SU-DHL-6 (cell line): ENCODE data around the gene CNR2.

Experiments
- H2AFZ ChIP-seq: fragments of 200-600 bp; sonication (generic); 2 replicates; pipeline ENCODE4 v1.6.1; 2014; ENCODE audit warnings: low read depth, mild to moderate bottlenecking, moderate library complexity, mixed read lengths, antibody characterized with exemption, low read length; ENCODE audit not compliant: severe bottlenecking
- H3F3A ChIP-seq: fragments of 200-600 bp; shearing (Covaris generic); 2 replicates; pipeline ENCODE4 v1.6.0; 2016; ENCODE audit warnings: antibody characterized with exemption, mild to moderate bottlenecking; ENCODE audit not compliant: insufficient read depth
- H3K27ac ChIP-seq: fragments of 200-600 bp; sonication (generic); 2 replicates; pipeline ENCODE4 v1.5.1; 2016; ENCODE audit warnings: low read depth, mild to moderate bottlenecking, low read length, moderate library complexity, mixed read lengths
- H3K27me3 ChIP-seq: fragments of 200-600 bp; sonication (generic), shearing (Covaris generic); 2 replicates; pipeline ENCODE4 v1.6.0; 2014; ENCODE audit warnings: mild to moderate bottlenecking, low read length
- H3K36me3 ChIP-seq: fragments of 200-600 bp; sonication (generic); 2 replicates; pipeline ENCODE4 v1.6.1; 2014; ENCODE audit warnings: mild to moderate bottlenecking, low read length, mixed read lengths
- H3K4me2 ChIP-seq: fragments of 300-600, 200-600 bp; shearing (Covaris generic), sonication (generic); 2 replicates; pipeline ENCODE4 v1.6.0; 2014; ENCODE audit warnings: low read length, low read depth, mild to moderate bottlenecking; ENCODE audit not compliant: poor library complexity, severe bottlenecking
- H3K4me3 ChIP-seq: fragments of 200-600 bp; sonication (generic); 2 replicates; pipeline ENCODE4 v1.5.1; 2014; ENCODE audit warnings: antibody characterized with exemption, low read length, mild to moderate bottlenecking, mixed read lengths; ENCODE audit not compliant: insufficient read depth, poor library complexity, severe bottlenecking
- H3K79me2 ChIP-seq: fragments of 200-600 bp; sonication (generic); 2 replicates; pipeline ENCODE4 v1.6.1; 2014; ENCODE audit warnings: mild to moderate bottlenecking, low read length, moderate library complexity; ENCODE audit not compliant: insufficient read depth
- H3K9ac ChIP-seq: fragments of 200-600 bp; sonication (generic); 2 replicates; pipeline ENCODE4 v1.7.0; 2014; ENCODE audit warnings: mild to moderate bottlenecking, low read length
- H3K9me2 ChIP-seq: fragments of 200-600 bp; sonication (generic); replicated peaks from 2 replicates; pipeline ENCODE4 v1.6.1; 2014; ENCODE audit warnings: low read length; ENCODE audit not compliant: insufficient read depth
- H3K9me3 ChIP-seq: fragments of 200-600 bp; sonication (generic); 2 replicates; pipeline ENCODE4 v1.6.1; 2014; ENCODE audit warnings: low read length, mixed read lengths; ENCODE audit not compliant: insufficient read depth
- H4K20me1 ChIP-seq: fragments of 200-600 bp; sonication (generic); 2 replicates; pipeline ENCODE4 v1.6.1; 2014; ENCODE audit warnings: low read depth, mild to moderate bottlenecking, antibody characterized with exemption, low read length, moderate library complexity, mixed read lengths
- EZH2phosphoT487 ChIP-seq: fragments of 200-600 bp; sonication (generic), shearing (Covaris generic); conservative IDR thresholded peaks from 2 replicates; pipeline ENCODE4 v1.6.1; 2018; ENCODE audit warnings: mild to moderate bottlenecking, antibody characterized with exemption, low read length, moderate library complexity, mixed read lengths
- TF ChIP-seq, protein P1 (sequence below): fragments of 200-600 bp; sonication (generic); IDR thresholded peaks from one replicate; pipeline ENCODE4 v1.5.1; 2017; ENCODE audit warnings: antibody characterized with exemption, mild to moderate bottlenecking, low read length, moderate library complexity; ENCODE audit not compliant: insufficient read depth, poor library complexity, severe bottlenecking

CNR2 gene

DNA sequence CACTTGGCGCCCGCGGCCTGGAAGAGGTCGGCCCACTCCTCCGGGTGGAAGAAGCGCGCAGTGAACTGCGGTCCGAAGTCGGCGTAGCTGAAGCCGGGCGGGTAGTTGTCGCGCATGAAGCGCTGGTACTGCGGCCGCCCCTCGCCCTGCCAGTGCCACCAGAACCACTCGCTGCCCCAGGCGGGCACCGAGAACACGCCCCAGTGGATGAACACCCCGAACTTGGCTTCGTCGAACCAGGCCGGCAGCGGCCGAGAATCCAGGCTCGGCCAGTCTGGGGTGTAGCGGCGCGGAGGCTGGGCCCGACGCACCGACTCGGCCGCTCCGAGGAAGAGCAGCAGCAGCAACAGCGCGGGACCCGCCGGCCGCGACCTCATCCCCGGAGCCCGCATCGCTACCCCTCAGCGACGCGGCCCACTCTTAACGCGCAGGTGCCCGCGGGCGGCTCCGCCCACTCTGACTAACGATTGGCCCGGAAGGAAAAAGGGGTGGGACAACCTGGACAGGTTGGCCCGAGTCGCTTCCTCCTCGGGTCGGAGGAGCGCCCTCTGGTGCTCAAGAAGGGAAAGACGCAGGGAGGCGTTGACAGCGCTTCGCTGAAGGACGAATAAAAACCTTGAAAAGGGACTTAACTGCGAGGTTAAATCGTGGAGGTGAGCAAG is 45.1 kb downstream of the CNR2 start, which contains the start of gene FUCA1:
TSS of gene FUCA1 (minus strand) at position 396 of the 662 bp plus-strand sequence. CDS start at position 392, 4 bp downstream.
- Histone ChIP-seq H4K20me1 (no peaks in the 10 kb centered on the region), H3K9ac (peak within 1 kb of the TSS; percentile 65), H3F3A (peaks cover 7% of the 10 kb centered on the region; the same call in 1 of the 2 replicates), H3K79me2 (peaks cover 13% of the 10 kb centered on the region; the same call in 1 of the 2 replicates), H3K27me3 (no peaks in the 10 kb centered on the region), H3K9me3 (no peaks in the 10 kb centered on the region), H3K4me3 (peak within 1 kb of the TSS; percentile 59), H3K36me3 (peaks cover 3% of the 10 kb centered on the region; the same call in 1 of the 2 replicates), H3K27ac (peak within 1 kb of the TSS; percentile 72), H2AFZ (peak within 1 kb of the TSS; percentile 73), H3K4me2 (peak within 1 kb of the TSS; percentile 88), H3K9me2 (no peaks in the 10 kb centered on the region)
- TF ChIP-seq, protein P1, sequence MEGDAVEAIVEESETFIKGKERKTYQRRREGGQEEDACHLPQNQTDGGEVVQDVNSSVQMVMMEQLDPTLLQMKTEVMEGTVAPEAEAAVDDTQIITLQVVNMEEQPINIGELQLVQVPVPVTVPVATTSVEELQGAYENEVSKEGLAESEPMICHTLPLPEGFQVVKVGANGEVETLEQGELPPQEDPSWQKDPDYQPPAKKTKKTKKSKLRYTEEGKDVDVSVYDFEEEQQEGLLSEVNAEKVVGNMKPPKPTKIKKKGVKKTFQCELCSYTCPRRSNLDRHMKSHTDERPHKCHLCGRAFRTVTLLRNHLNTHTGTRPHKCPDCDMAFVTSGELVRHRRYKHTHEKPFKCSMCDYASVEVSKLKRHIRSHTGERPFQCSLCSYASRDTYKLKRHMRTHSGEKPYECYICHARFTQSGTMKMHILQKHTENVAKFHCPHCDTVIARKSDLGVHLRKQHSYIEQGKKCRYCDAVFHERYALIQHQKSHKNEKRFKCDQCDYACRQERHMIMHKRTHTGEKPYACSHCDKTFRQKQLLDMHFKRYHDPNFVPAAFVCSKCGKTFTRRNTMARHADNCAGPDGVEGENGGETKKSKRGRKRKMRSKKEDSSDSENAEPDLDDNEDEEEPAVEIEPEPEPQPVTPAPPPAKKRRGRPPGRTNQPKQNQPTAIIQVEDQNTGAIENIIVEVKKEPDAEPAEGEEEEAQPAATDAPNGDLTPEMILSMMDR: peak; percentile 91
- TF ChIP-seq EZH2phosphoT487: no peak

DNA sequence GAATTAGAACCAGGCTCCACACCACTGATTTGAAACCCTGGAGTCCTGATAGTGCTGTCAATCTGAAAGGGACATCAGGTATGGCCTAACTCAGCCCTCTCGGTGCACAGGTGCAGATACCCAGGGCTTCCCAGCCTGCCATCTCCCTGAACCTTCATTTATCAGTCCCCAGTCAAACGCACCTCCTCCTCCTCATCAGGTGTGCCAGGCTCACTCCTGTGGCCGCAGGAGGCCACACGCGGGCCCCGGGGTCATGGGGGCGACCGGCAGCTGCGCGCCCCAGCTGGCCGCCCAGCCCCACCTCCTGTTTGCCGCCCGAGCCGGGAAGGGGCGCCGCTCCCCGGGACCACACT is 45.6 kb downstream of the CNR2 start:
- H3K79me2 ChIP-seq: peaks cover 13% of the 10 kb centered on the region; the same call in 1 of the 2 replicates
- H2AFZ ChIP-seq: peak overlapping the region; percentile 48
- no peaks in the 10 kb centered on the region for H3K9me2 ChIP-seq
- no peaks in the 10 kb centered on the region for H4K20me1 ChIP-seq
- peak overlapping the region; percentile 65 for H3K9ac ChIP-seq
- peaks cover 7% of the 10 kb centered on the region; the same call in 1 of the 2 replicates for H3K36me3 ChIP-seq
- H3F3A ChIP-seq: peaks cover 7% of the 10 kb centered on the region; the same call in 1 of the 2 replicates
- peak overlapping the region; percentile 88 for H3K4me2 ChIP-seq
- H3K9me3 ChIP-seq: no peaks in the 10 kb centered on the region
- H3K27ac ChIP-seq: no peak overlapping the region
- peak overlapping the region; percentile 59 for H3K4me3 ChIP-seq
- no peaks in the 10 kb centered on the region for H3K27me3 ChIP-seq
- TF ChIP-seq, protein P1: no peak
- no peak for TF ChIP-seq EZH2phosphoT487

DNA sequence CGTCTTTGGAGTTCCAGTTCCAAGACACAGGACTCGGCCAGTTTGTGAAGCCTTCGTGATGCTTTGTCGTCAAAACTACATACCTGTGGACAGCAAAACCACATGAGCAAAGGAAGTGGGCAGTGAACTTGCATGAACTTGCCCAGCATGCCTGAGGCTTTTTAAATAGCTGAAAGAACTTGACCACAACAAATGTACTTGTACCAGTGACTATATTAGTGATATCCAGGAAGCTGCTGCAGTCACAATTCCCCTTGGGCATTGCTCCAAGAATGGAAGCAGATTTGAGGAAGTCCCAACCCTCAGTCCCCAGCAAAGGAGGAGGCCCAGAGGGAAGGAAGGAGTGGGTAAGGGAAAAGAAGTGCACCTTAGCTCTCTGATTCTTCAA is 47.6 kb downstream of the CNR2 start:
- Histone ChIP-seq H3K27me3 (no peaks in the 10 kb centered on the region), H3K4me2 (no peak overlapping the region), H3F3A (peaks cover 11% of the 10 kb centered on the region; the same call in 1 of the 2 replicates), H3K9me3 (no peaks in the 10 kb centered on the region), H3K9me2 (no peaks in the 10 kb centered on the region), H3K4me3 (no peak overlapping the region), H3K9ac (no peak overlapping the region), H3K36me3 (peaks cover 14% of the 10 kb centered on the region; the same call in 1 of the 2 replicates), H4K20me1 (no peaks in the 10 kb centered on the region), H2AFZ (no peak overlapping the region), H3K27ac (no peak overlapping the region), H3K79me2 (peaks cover 13% of the 10 kb centered on the region; the same call in 1 of the 2 replicates)
- TF ChIP-seq, protein P1: no peak
- no peak for TF ChIP-seq EZH2phosphoT487
